Islet of Langerhans (tissue), 1 donor: ENCODE results near the gene UHRF1.
"Not testable (repeated sequence)": the region's sequence is repeated elsewhere in the genome, so short reads cannot be mapped to it uniquely, and the experiment has no call there.

Experiments
- FAIRE-seq: peaks from one replicate; lab custom pipeline; 2011; peaks lifted over from hg19 to GRCh38; lab: Jason Lieb, UNC

Gene UHRF1

DNA sequence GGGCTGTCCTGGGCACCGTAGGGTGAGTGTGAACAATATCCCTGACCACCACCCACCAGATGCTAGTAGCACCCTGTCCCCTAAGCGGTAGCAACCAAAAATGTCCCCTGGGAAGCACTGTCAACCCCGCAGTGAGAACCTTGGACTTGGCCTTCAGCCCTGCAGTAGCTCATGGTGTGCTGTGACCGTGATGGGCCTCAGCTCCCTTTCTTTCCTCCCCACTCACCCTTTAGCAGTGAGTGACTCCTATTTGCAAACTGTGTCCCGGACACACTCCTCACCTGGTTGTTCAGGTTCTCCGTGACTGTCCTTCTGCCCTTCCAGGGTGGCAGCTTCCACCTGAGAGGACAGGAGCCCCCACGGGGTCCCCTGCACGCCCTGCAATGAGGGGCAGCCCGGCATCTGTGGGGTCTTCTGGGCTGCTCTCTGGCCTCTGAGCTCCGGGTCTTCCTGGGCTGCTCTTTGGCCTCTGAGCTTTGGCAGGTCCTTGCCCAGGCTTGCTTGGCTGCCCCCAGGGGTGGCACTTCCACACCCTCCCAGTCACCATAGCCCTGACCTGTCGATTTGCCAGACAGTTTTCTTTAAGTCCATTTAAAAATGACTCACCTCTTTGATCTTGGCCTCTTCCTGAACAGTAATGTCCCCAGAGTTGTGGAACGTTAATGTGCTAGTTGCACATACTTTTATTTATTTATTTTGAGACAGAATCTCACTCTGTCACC, 63.4 kb downstream of the UHRF1 start:
- FAIRE-seq = no peak

GRCh38 chr19:4974880-4975469, 65.7 kb downstream of the UHRF1 start:
- no peak for FAIRE-seq

DNA sequence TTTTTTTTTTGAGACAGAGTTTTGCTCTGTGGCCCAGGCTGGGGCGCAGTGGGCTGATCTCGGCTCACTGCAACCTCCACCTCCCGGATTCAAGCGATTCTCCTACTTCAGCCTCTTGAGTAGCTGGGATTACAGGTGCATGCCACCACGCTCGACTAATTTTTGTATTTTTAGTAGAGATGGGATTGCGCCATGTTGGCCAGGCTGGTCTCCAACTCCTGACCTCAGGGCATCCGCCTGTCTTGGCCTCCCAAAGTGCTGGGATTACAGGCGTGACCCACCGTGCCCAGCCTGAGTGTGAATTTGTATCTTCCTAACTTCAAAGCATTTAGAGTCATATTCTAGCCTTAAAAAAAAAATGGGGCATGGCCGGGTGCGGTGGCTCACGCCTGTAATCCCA, 66.3 kb downstream of the UHRF1 start:
- not testable (repeated sequence) for FAIRE-seq

DNA sequence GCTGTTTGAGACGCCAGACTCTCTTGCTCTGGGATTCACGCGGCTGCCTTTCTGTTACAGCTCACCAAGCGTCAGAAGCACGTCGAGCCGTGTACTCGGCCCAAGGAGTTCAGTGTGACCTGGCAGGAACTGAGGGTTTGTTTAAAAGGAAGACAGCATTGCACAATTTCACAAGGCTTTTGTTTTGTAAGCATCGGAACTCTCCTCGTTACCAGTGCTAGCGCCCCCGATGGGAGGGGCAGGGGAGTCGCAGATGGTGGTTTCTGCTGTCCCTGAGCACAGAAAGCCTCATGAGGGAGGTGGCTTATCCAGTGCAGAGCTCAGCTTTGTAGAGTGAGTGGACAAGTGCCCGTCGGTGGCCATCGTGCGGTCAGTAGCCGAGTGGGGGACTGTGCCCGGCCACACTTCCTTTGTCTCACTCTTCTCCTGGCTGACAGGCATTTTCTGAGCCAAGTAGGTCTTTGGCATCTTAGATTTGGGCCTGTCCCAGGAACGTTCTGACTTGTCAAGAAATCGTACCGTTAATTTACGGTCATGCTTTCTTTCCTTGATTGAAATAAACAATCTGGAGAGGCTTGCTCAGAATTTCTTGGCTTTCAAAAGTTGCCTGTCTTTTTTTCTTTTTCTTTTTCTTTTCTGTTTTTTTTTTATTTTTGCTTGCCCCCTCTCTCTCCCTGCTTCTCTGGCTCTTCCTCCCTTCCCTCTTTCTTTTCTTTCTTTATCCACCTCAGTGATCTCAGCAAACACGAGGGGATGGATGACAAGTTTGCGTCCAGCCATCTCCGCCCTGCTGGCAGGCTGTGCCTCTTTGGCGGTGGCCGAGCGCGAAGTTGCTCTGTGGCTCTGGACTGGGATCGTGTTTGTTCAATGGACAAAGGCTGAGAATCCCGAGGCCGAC, 67.3 kb downstream of the UHRF1 start:
- no peak for FAIRE-seq

- no peak for FAIRE-seq
Observed at GRCh38 chr19:4977299-4978174, 68.2 kb downstream of the UHRF1 start.

DNA sequence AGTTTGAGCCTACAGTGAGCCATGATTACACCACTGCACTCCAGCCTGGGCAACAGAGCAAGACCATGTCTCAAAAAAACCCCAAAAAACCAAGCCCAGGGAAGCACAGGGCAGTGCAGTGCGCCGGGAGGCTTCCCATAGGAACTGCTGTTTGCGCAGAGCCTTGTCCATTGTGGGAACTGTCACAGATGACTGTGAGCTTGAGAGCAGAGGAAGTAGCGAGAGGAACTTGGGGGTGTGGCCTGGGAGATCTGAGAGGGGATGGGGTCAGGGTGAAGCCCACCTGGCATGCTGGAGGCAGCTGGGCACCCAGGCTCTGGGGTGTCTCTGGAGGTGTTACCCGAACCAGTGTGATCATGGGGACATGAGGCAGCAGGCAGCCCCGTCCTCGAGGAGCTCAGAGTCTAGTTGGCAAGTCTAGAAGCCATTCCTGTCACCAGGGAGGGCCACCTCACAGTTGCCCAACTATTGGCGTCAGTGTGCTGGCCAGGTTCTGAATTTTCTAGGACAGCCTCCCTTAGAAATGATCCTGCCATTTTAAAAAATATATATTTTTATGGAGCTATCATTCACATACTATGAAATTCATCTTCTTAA, 70.0 kb downstream of the UHRF1 start:
- no peak for FAIRE-seq

- FAIRE-seq = no peak
Observed at GRCh38 chr19:4980067-4980466, 70.8 kb downstream of the UHRF1 start.

- FAIRE-seq = no peak
Observed at GRCh38 chr19:4980838-4981680, 71.8 kb downstream of the UHRF1 start.

DNA sequence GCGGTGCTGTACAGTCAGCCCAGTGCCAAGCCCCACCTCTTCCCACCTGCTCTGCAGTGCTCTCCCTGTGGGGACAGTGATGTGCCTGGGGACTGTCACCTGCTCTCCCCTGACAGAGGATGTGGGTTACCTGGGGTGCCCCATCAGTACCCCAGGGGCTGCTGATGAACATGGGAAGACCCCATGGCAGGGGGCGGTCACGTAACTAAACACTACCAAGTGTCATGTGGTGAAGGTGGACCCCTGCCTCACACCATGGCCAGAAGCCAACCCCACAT, 72.3 kb downstream of the UHRF1 start:
- no peak for FAIRE-seq

- no peak for FAIRE-seq
Observed at GRCh38 chr19:4983346-4984105, 74.2 kb downstream of the UHRF1 start.

DNA sequence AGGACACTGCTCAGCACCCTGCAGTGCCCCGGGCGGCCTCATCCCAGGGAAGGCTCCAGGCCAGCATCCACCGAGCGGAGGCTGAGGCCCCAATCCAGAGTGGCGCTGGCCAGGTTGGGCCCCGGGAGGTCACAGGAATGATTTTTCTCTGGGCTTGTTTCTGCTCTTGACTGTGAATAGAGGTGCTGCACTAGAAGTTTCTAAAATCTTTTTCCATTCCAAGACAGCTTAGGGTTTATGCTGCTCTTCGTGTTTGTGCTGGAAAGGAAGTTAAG, 74.7 kb downstream of the UHRF1 start:
- no peak for FAIRE-seq

GRCh38 chr19:4984438-4984990, 75.2 kb downstream of the UHRF1 start:
- FAIRE-seq = no peak

- no peak for FAIRE-seq
Observed at GRCh38 chr19:4985551-4985991, 76.3 kb downstream of the UHRF1 start.

- FAIRE-seq = no peak
Observed at GRCh38 chr19:4986056-4986455, 76.8 kb downstream of the UHRF1 start.

- no peak for FAIRE-seq
Observed at GRCh38 chr19:4986471-4986891, 77.2 kb downstream of the UHRF1 start.

DNA sequence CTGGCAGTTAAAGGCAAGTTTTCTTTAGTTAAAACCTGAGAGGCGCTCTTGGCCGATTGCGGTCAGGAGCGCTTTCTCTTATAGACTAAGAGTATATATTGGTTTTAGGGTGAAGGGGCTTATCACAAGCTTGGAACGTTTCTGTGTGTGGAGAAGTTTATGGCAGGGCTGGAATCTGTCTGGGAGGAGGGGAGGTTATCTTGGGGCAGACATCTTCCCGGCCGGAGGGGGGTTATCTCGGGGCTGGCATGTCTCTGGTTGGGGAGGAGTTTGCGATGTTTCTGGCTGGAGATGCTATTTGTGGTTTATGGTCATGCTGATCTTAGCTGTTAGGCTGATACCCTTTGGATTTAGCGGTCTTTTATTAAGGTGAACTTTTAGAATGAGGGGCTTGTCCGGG, 78.0 kb downstream of the UHRF1 start:
- FAIRE-seq = no peak

- no peak for FAIRE-seq
Observed at GRCh38 chr19:4987692-4988370, 78.5 kb downstream of the UHRF1 start.

GRCh38 chr19:4988770-4989251, 79.5 kb downstream of the UHRF1 start:
- no peak for FAIRE-seq

GRCh38 chr19:4990306-4990705, 81.0 kb downstream of the UHRF1 start:
- FAIRE-seq = no peak
